Progenitor cell of endocrine pancreas (in vitro differentiated cells): Measurements from ENCODE around the gene RABEP1. TPM values are rescaled to one million over a fixed set of nuclear protein-coding genes. Genes with fewer than 3 reads are reported as not detected.

ENCODE experiments used
- DNase-seq: peaks from one replicate; pipeline ENCODE4 v3.0.0; 2021; ENCODE audit warnings: low spot score; ENCODE audit not compliant: unreplicated experiment
- H3K27ac Mint-ChIP-seq: 2 replicates; pipeline ENCODE4 v1.8.0; 2021; ENCODE audit warnings: mild to moderate bottlenecking, moderate library complexity, mixed read lengths
- H3K27me3 Mint-ChIP-seq: 2 replicates; pipeline ENCODE4 v1.8.0; 2021; ENCODE audit warnings: mixed read lengths
- H3K36me3 Mint-ChIP-seq: 2 replicates; pipeline ENCODE4 v1.8.0; 2022; ENCODE audit warnings: mixed read lengths; ENCODE audit not compliant: insufficient read depth
- H3K4me1 Mint-ChIP-seq: 2 replicates; pipeline ENCODE4 v1.8.0; 2021; ENCODE audit warnings: low read depth, mixed read lengths
- H3K4me3 Mint-ChIP-seq: 2 replicates; pipeline ENCODE4 v1.8.0; 2021; ENCODE audit warnings: low read depth, mild to moderate bottlenecking, moderate library complexity, mixed read lengths
- H3K9me3 Mint-ChIP-seq: 2 replicates; pipeline ENCODE4 v1.8.0; 2021; ENCODE audit warnings: low read depth, mixed read lengths
- CTCF ChIP-seq: fragments of 200-600 bp; sonication (generic); IDR thresholded peaks from one replicate; pipeline ENCODE4 v1.5.0; 2021; ENCODE audit warnings: antibody characterized with exemption, mild to moderate bottlenecking; ENCODE audit not compliant: unreplicated experiment
- total RNA-seq: library from RNA; stranded (reverse); gene quantifications from 2 replicates; pipeline ENCODE4 v1.2.1, GENCODE V29; 2021

The RABEP1 gene
- total RNA-seq, 1 donor from 2014 or later = 50.1 TPM

GRCh38 chr17:5378566-5379207, 96.6 kb downstream of the RABEP1 start:
- Mint-ChIP-seq H3K27ac (peak overlapping the region; percentile 25), H3K4me1 (no peaks in the 10 kb centered on the region), H3K4me3 (no peak overlapping the region), H3K27me3 (no peaks in the 10 kb centered on the region), H3K9me3 (no peaks in the 10 kb centered on the region), H3K36me3 (peaks cover 38% of the 10 kb centered on the region)
- no peak for DNase-seq
- TF ChIP-seq CTCF = no peak

GRCh38 chr17:5379351-5380107, 97.4 kb downstream of the RABEP1 start:
- no peak for DNase-seq
- peak overlapping the region; percentile 35 for H3K27ac Mint-ChIP-seq
- no peaks in the 10 kb centered on the region for H3K27me3 Mint-ChIP-seq
- TF ChIP-seq CTCF = no peak
- no peaks in the 10 kb centered on the region for H3K4me1 Mint-ChIP-seq
- H3K4me3 Mint-ChIP-seq = no peak overlapping the region
- no peaks in the 10 kb centered on the region for H3K9me3 Mint-ChIP-seq
- H3K36me3 Mint-ChIP-seq = peaks cover 38% of the 10 kb centered on the region

GRCh38 chr17:5380491-5381135, 98.5 kb downstream of the RABEP1 start:
- no peak overlapping the region for H3K4me3 Mint-ChIP-seq
- no peaks in the 10 kb centered on the region for H3K9me3 Mint-ChIP-seq
- no peaks in the 10 kb centered on the region for H3K27me3 Mint-ChIP-seq
- H3K36me3 Mint-ChIP-seq = peaks cover 38% of the 10 kb centered on the region
- H3K27ac Mint-ChIP-seq = peak overlapping the region; percentile 57
- no peaks in the 10 kb centered on the region for H3K4me1 Mint-ChIP-seq
- TF ChIP-seq CTCF = no peak
- DNase-seq = no peak

GRCh38 chr17:5381542-5381941, 99.5 kb downstream of the RABEP1 start:
- Mint-ChIP-seq H3K27ac (no peak overlapping the region), H3K36me3 (peaks cover 38% of the 10 kb centered on the region), H3K9me3 (no peaks in the 10 kb centered on the region), H3K4me1 (no peaks in the 10 kb centered on the region), H3K4me3 (no peak overlapping the region), H3K27me3 (no peaks in the 10 kb centered on the region)
- TF ChIP-seq CTCF = no peak
- DNase-seq = no peak

GRCh38 chr17:5391678-5392077, 109.6 kb downstream of the RABEP1 start:
- no peak for DNase-seq
- Mint-ChIP-seq H3K4me3 (no peak overlapping the region), H3K36me3 (peaks cover 32% of the 10 kb centered on the region), H3K27me3 (no peaks in the 10 kb centered on the region), H3K4me1 (peaks cover 8% of the 10 kb centered on the region), H3K27ac (no peak overlapping the region), H3K9me3 (no peaks in the 10 kb centered on the region)
- TF ChIP-seq CTCF = no peak
